Right lung (tissue), 5 donors: ENCODE results near the gene FXYD2. TPM values are rescaled to one million over a fixed set of nuclear protein-coding genes. Genes with fewer than 3 reads are reported as not detected.

Experiments
- DNase-seq, 2 donors: peaks; one replicate each; pipeline ENCODE4 v3.0.0-alpha.2; 2013
- polyA plus RNA-seq, 5 donors: library from polyadenylated mRNA; unstranded; fragments of 120-200 nt; gene quantifications; one replicate each; pipeline versions ENCODE4 v1.2.1 to v1.2.3, GENCODE V29; 2013; ENCODE audit warnings: inconsistent platforms in 1 of 5, low replicate concordance in 1 of 5; ENCODE audit not compliant: insufficient read length in 5 of 5, insufficient read depth in 1 of 5

Gene FXYD2
- polyA plus RNA-seq, 5 donors: 3.3 to 8.0 (median 5.7) TPM

DNA sequence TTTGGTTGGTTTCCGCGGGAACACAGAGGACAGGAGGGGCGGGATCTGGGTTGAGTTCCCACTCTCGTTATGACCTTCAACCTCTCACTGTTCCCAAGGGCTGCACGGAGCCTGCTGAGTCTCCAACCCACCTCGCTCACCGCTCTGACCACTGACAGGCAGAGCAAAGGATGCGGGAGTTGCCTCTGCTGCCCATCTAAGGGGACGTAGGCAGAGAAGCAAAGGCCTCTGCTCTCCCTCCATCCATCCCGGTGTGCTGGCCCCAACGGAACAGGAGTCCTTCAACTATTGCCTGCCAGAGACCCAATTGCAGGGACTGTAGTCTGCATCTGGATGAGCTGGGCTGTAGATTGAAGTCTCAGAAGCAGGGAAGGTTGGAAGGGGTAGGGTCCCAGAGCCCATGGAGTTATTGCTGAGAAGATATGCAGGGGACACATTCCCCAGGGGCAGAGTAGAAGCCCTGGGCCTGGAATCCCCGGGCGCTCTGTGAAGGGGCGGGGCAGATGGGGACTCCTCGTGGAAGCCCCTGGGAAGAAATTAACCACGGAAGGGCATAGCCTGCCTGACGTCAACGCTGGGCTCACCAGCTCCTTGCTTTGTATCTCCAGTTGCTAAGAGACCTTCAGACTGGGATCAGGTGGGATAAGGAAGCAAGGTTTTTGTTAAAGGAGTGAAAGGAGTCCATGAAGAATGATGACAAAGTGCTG lies 12.7 kb upstream of the FXYD2 start:
- DNase-seq: no peak

DNA sequence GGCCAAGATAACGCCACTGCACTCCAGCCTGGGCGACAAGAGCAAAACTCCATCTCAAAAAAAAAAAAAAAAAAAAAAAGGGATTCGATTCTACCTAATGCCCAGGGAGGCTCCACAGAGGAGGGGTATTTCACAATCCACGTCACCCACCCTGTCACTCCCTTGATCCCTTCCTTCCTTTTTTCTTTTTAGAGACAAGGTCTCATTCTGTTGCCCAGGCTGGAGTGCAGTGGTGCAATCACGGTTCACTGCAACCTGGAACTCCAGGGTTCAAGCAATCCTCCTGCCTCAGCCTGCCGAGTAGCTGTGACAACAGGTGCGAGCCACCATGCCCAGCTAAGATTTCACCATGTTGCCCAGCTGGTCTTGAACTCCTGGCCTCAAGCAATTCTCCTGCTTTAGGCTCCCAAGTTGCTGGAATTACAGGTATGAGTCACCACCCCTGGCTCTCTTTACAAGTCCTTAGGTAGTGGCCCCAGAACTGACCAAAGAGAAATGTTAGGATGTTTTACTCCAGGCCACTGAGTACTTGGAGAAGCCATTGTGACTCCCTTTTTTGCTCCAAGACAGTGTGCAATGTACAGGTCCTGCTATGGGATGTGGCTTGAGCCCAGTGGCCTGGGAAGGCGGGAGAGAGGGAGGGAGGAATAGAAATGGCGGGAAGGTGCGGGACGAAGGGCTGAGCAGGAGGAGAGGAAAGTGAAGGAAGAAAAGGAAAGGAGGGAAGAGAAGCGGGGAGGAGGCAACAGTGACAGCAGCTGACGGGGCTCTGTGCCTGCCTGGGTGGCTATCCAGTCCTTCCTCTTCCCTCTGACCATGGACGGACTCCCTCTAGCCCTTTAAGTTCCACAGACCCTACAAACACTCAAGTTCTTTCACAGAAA lies 11.8 kb upstream of the FXYD2 start:
- DNase-seq: no peak

DNA sequence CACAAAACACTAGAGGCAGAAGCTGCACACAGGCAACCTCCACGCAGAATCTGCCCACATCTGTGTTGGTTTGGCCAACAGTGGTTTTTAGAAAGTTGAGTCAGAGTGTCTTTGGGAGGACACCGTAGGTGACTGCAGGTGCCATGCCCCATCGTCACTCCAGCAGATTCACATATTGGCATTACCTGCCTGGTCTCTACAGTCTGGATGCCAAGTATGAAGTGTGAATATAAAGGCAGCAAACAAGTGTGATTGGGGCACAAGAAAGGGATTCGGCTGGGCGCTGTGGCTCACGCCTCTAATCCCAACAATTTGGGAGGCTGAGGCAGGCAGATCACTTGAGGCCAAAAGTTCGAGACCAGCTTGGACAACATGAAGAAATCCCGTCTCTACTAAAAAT lies 11.0 kb upstream of the FXYD2 start:
- no peak for DNase-seq

DNA sequence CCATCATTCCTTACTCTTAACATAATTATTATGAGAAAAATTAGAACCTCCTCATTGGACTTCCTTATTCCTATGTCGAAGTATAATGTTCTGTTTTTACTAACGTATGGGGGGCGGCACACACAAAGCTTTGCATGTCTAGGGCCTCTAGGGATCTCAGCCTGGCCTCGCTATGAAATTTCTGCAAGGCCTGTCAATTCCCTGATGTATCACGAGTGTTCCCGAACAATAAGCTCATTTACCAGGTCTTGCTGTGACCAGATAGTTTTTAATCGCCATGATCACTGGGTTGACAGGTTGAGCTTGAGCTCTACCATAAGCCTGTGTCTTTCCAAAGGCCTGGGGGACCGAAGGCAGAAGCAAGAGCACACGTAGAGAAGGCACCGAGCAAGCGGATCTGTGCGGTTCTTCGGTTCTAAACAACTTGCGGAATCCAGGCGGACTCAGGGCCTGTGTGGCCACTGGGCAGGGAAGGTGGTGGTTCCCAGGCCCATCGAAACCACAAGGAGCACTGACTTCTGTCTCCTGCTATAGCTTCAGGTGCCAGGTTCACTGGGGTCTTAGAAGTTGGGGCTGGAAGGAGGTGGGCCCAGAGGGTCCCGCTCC lies 10.4 kb upstream of the FXYD2 start:
- DNase-seq: no peak

DNA sequence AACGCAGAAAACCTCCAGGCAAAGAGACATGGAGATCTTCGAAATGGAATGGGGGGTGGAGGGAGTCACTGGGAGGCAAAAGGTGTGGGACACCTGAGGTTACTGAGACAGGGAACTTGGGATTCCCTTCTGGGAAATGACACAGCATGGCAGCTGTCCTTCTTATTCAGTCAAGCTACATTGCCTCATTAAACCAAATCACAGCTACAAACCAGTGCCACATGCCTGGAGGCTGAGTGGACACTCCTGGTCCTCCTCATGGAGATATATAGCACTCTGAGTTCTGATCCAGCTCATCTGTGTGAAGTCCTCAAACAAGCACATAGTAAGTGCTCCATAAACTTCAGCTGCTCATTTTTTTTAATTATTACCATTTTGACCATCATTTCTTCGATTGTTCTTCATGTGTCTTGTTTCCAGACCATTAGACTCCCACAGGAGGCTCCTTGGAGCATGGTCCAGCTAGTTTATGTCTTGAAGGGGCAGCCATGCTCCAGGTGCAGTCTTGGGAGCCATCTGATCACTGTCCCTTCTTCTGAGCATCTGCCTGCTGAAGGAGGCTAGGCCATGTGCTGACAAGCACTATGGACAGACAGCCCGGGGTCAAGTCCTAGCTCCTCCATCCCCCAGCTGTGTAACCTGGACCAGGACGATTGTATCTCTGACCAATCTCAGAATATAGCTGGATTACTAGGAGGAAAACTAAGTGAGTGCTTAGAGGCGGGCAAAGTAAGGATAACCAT lies 9.7 kb upstream of the FXYD2 start:
- no peak for DNase-seq

DNA sequence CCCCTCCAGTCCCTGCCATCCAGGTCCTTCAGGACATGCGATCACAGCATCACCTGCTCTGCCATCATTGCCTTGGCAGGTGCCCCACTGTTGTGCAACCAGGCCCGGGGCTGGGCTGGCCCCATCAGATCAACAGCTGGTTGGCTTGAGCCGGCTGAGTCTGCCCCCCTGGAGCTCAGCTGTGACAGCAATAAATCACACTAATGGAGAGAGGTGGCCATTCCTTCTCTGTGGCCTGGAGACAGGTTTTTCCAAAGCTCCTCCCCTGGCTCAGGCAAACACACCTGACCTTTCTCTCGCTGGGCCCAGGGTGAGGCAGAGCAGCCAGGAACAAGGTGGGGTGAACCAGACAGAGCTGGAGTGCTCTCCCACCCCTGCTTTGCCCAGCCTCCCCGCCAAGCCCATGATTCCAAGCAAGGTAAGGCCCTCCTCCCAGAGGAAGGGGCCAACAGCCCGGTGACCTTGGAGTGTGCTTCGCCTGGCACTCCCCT lies 8.9 kb upstream of the FXYD2 start:
- DNase-seq: no peak

DNA sequence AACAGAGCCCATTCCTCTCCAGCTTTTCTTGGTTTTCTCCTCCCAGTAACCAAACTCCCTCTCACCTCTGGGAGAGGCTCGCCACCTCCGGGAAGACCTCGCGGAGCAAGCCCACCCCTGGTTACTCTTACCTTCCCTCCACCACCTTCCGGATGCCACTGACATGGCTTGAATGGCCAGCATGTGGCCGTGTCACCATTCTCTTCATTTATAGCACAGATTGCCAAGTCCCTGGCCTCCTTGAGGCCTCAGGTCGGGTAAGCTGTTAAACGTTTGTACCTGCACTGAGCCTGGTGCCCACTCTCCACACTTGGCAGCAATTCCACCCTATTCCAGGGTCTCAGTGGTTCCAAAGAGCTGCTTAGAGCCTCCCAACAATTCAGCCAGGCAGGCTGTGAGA lies 8.0 kb upstream of the FXYD2 start:
- DNase-seq: no peak

DNA sequence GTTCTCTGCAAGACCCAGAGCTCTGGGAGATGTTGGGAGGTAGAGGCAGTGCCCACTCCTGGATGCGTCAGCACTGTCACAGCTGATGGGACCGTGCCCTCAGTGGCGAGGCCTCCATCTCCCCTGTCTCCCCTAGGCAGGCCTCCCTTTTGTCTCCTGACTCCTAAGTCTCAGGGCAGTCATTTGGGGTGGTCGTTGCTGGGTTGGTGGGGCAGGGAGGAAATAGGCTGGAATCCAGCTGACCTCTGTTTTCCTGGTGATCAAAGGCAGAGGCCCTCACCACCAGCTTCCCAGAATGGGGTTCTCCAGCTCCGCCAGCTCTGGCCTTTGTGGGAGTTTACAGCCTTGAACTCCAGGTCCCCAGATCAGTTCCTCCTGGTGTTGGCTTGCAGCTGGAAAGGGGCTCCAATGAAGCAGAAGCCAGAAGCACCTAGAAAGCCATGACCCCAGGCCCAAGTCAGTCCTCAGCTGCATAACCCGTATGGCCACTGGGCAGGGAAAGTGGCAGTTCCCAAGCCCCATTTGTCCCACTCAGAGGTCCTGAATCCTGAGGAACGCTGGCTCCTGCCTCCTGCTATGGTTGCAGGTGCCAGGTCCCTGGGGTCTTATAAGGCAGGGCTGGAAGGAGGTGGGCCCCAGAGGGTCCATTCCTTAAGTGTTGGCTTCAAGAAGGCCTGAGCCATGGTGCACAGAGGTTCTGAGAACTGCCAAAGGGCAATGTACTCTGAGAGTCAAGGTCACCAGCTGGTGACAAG lies 7.3 kb upstream of the FXYD2 start:
- DNase-seq: no peak

DNA sequence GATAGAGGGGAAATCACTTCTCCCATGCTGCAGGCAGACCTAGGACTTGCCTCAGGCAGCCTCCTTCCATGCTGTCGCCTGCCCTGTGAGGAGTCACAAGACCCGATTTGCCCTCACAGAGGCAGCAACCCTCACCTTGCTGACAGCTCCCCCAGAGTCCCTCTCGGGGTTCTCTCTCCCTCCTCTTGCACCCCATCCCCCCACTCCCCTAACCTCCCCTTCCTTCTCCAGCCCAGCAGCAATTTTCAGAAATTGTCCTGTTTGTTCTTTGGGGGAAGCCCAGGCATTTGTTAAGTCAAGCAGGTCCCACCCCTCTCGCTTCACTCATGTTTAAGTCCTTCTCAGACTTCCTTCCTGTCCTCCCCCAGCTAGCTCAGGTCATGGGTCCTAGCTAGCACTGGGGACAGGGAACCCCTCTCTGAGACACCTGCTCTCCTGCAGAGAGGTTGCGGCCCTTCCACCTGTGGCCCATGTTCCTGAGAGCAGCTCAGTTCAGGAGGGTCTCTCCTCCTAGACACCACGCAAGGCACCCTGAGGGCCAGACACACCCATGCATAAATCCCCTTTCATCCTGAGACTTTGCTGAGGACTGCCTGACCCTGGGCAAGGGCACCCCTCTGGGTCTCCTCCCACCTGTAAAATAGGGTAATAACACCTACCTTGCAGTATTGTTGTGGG lies 6.3 kb upstream of the FXYD2 start:
- DNase-seq: no peak

DNA sequence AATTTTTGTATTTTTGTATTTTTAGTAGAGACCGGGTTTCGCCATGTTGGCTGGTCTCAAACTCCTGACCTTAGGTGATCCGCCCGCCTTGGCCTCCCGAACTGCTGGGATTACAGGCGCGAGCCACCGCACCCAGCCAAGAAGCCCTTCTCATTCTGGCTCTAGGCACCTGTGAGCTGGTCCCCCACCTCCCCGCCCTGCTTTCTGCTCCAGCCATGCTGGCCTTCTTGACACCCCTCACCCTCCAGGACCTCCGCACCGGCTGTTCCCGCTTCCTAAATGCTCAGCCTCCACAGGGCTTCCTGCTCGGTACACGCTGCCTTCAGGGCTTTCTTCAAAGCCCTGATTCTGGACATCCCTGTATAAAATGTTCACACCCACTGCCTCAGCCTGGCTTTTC lies 5.5 kb upstream of the FXYD2 start:
- no peak for DNase-seq

DNA sequence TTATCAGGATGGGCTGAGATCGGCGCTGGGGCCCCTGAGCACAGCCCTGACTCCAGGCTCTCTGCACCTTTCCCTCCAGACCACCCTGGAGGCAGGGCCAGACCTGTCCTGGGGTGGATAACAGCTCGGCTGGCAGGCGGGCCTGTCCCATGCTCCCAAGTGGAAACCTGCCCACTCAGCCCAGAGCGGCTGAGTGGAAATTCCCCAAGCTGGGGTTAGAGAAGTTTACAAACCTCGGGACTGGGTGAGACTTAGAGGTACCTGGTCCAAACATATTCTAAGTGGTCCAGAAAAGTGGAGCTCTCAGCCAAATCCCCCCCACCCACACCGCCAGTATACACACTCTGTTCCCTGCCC lies 4.8 kb upstream of the FXYD2 start:
- DNase-seq: no peak

DNA sequence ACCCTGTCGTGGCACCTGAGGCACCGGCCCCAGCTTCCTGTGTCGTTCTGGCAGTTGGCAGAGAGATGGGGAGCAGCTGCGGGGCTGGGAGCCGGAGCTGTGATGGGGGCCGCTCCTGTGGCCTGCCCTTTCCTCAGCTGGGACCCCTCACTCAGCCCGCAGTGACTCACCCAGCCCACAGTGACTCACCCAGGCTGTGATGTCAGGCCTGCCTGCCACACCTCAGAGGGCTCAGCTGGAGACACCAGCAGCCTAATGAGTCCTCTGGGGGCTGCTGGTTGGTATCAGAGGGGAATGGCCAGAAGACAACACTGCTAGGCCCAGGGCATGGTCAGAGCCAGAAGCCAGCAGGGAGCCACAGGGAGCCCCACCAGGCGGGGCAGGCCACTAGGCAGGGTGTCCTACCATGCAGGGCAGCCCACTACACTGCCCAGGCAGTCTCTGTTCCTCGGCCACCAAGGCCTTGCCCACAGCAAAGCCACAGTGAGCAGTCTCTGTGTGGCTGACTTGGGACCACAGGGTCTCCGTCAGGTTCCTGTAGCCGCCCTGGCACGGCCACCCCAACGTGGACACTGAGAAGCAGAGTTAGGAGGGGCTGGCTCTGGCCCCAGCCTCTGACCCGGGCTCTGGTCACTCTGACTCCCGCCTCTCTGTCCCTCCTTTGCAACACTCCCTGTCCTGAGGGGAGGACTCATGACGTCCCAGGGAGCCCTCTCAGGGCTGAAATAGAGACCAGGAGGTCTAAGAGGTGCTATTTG lies 4.2 kb upstream of the FXYD2 start:
- no peak for DNase-seq

DNA sequence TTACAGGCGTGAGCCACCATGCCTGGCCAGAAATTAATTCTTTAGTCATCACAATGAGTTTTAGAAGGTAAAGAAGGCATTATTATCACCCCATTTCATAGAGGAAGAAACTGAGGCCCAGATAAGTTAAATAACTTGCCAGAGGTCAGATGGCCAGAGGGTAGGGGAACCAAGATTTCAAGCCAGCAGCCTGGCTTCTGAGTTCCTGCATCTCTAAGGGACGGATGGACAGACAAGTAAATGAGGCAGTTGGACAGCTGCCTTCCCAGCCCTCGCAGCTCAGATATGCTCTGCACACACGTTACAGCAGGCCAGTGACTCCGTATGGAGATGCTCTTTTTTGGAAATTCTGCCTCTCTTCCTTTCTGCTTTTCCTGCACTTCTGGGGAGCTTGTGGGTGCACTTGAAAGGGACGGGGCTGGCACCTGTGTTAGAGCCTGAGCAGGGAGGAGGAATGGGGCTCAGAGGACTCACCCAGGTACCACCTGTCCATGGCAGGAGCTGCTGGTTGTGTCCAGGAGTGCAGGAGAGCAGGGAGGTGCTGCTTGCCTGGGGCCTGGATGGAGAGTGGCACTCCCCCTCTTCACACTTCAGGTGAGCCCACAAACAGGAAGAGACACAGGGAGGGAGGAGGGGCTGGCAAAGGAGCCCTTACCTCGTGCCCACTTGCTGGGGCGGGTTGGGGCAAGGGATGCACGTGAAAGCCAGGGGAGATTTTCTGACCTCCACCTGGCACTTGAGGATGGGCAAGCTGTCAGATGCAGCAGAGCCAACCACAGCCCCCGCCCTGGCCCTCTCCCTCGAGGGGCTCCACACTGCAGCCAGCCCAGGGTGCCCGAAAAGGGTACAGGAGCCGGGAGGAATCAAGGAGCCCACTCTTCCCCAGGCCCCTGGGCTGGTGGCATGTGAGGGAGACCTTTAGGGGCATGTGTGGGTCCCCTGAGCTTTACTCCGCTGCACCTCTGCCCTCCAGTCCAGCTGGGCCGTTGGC lies 3.3 kb upstream of the FXYD2 start:
- DNase-seq: no peak

DNA sequence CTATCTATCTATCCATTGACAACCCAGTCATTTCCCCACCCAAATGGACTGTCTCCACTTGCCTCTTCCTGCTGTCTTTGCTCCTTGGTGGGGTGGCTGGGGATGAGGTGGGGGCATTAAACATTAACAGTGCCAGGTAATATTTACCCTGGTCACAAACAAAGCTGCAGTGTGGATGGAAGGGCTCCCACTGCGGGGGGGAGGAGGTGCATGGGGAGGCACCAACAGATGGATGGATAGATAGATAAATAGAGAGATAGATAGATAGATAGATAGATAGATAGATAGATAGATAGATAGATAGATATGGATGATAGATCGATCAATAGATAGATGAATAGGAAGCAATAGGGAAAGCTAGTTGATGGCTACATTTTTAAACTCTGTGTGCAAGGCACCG lies 2.3 kb upstream of the FXYD2 start:
- no peak for DNase-seq

DNA sequence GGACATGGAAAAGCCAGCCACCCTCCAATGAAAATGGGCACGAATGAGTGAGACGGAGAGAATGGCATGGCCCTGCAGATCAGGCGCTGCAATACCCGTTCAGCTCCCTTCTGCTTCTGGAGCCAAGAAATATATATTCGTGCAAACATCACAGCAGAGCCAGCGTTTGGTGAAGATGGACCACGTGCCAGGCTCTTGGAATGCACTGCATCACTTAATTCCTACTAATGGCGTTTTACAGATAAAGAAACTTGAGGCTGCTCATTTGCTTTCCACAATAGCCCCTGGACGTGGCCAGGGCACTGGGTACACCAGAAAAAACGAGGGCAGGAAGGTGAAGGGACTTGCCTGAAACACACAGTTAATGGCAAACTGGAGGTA lies 1.6 kb upstream of the FXYD2 start:
- no peak for DNase-seq

DNA sequence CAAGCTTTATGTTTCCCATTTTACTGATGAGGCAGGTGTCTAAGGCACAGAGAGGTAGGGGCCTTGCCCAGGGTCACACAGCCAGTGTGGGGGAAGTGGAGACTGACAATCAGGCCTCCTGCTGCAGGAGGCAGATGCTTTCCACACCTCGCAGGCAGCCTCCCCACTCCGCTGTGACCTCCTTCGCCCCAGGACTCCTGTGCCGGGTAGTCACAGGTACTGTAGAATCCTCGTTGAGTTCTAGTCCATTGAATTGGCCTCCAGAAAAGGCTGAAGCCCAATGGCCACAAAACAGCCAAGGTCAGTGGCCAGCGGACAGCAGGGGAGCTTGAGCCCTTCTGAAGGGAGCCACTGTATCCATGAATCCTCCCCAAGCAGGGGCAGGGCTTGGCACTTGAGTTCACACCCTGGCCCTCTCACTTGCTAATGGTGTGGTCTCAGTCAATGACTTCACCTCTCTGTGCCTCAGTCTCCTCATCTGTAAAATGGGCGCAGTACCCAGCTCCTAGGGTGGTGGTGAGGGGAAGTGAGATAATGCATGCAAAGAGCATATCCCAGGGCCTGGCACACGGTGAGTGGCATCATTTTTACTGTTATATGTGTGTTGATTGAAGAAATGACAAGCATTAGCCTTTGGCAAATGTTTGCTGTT lies 1.1 kb upstream of the FXYD2 start:
- no peak for DNase-seq

DNA sequence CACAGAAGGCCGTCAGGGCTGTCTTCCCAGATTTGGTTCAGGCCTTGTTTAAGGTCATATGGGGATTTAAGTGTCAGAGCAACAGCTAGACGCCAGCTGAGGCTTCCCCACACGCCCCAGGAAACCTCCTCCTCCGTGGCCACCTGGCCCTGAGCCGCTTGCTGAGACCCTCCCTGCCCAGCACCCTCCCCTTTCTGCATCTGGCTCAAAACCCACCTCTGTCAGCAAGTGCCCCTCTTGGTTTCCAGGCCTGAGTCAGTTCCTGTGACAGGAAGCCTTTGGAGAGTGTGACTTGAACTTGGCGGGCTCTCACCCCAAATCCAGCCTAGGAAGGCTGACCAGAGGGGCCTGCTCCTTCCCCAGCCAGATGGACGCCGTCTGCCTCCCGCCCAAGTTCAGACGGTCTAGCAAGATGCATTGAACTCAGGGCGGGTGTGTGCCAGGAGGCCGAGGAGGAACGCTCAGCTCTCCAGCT lies 561 bp downstream of the FXYD2 start:
- DNase-seq: peak; percentile 86
